Prostate gland (tissue), 2 donors: ENCODE data around the gene KLHL1. TPM values are rescaled to one million over a fixed set of nuclear protein-coding genes. Genes with fewer than 3 reads are reported as not detected.

Experiments
- DNase-seq: peaks from one replicate; pipeline ENCODE4 v3.0.0-alpha.2; 2019; ENCODE audit warnings: low spot score
- H3K27ac ChIP-seq, 2 donors: fragments of 200-600 bp; sonication (generic); 2 replicates each; pipeline ENCODE4 v1.5.1; 2017 to 2019
- H3K27me3 ChIP-seq: fragments of 200-600 bp; sonication (generic); replicated peaks from 2 replicates; pipeline ENCODE4 v1.5.1; 2019; ENCODE audit not compliant: insufficient read depth
- H3K36me3 ChIP-seq, 2 donors: fragments of 200-600 bp; sonication (generic); 1 replicate in 1 of 2; 2 replicates in 1 of 2; pipeline versions ENCODE4 v1.5.1 to v1.8.1; 2017 to 2019
- H3K4me1 ChIP-seq: fragments of 200-600 bp; sonication (generic); replicated peaks from 2 replicates; pipeline ENCODE4 v1.5.1; 2019
- H3K4me3 ChIP-seq, 2 donors: fragments of 200-600 bp; sonication (generic); 2 replicates each; pipeline ENCODE4 v1.5.1; 2017 to 2019
- H3K9me3 ChIP-seq: fragments of 200-600 bp; sonication (generic); 2 replicates; pipeline ENCODE4 v1.5.1; 2017
- CTCF ChIP-seq, 4 experiments: fragments of 200-600 bp in 2 of 4; fragments of 450-650 bp in 2 of 4; sonication (generic) in 2 of 4; IDR thresholded peaks; 1 replicate in 3 of 4; 2 replicates in 1 of 4; pipeline ENCODE4 v1.5.1; 2016 to 2019; ENCODE audit warnings: antibody characterized with exemption in 4 of 4, mild to moderate bottlenecking in 2 of 4, moderate library complexity in 2 of 4
- POLR2A ChIP-seq: fragments of 450-650 bp; IDR thresholded peaks from one replicate; pipeline ENCODE4 v1.6.1; 2016; ENCODE audit warnings: antibody characterized with exemption, mild to moderate bottlenecking
- POLR2AphosphoS5 ChIP-seq: sonication (generic); formaldehyde crosslinking; IDR thresholded peaks from one replicate; pipeline ENCODE4 v1.6.1; 2017; ENCODE audit warnings: antibody characterized with exemption
- WGBS: methylation state at CpG from one replicate; pipeline ENCODE4 v1.1.5; 2018; 5-methylcytosine and 5-hydroxymethylcytosine counted together
- intact Hi-C: fragments of 100-400 bp; cut with DNase I; formaldehyde crosslinking; loops from one replicate; pipeline ENCODE4 v1.14.2; 2022
- total RNA-seq, 2 donors: library from RNA; depleted of rRNA; stranded (reverse); fragments of >200 nt; gene quantifications; one replicate each; pipeline ENCODE4 v1.1.0, GENCODE V29; 2016

Gene KLHL1
- total RNA-seq, 2 donors from 2014 or later: 0.28 TPM; not detected in 1

- DNase-seq: no peak
- no peak for TF ChIP-seq POLR2A
- no peak for TF ChIP-seq POLR2AphosphoS5
- no peak for TF ChIP-seq CTCF (IDR thresholded peaks at IDR 0.05)
- 30% methylated on average over 3 of the region's 3 CpGs for WGBS
- intact Hi-C loops: no loop called here
- H3K27me3 ChIP-seq: no peaks in the 10 kb centered on the region
- H3K27ac ChIP-seq: no peak overlapping the region
- no peaks in the 10 kb centered on the region for H3K4me1 ChIP-seq
- H3K4me3 ChIP-seq: no peak overlapping the region
- no peaks in the 10 kb centered on the region for H3K36me3 ChIP-seq
- no peaks in the 10 kb centered on the region for H3K9me3 ChIP-seq
Observed at GRCh38 chr13:69856331-69856730, 251.9 kb downstream of the KLHL1 start.

- intact Hi-C loops: no loop called here
- WGBS: 85% methylated on average over 2 of the region's 2 CpGs
- no peaks in the 10 kb centered on the region for H3K9me3 ChIP-seq
- DNase-seq: no peak
- H3K4me3 ChIP-seq: no peak overlapping the region
- no peaks in the 10 kb centered on the region for H3K36me3 ChIP-seq
- no peaks in the 10 kb centered on the region for H3K4me1 ChIP-seq
- no peak overlapping the region for H3K27ac ChIP-seq
- no peak for TF ChIP-seq POLR2A
- TF ChIP-seq POLR2AphosphoS5: no peak
- no peak for TF ChIP-seq CTCF (IDR thresholded peaks at IDR 0.05)
- H3K27me3 ChIP-seq: no peaks in the 10 kb centered on the region
Observed at GRCh38 chr13:69828527-69828926, 279.7 kb downstream of the KLHL1 start.

GRCh38 chr13:69820180-69820579, 288.1 kb downstream of the KLHL1 start:
- TF ChIP-seq POLR2A (no peak), POLR2AphosphoS5 (no peak)
- intact Hi-C loops: no loop called here
- Histone ChIP-seq H3K4me1 (no peaks in the 10 kb centered on the region), H3K4me3 (no peak overlapping the region), H3K27me3 (no peaks in the 10 kb centered on the region), H3K36me3 (no peaks in the 10 kb centered on the region), H3K27ac (no peak overlapping the region), H3K9me3 (no peaks in the 10 kb centered on the region)
- WGBS: 42% methylated on average over 6 of the region's 6 CpGs
- DNase-seq: no peak

GRCh38 chr13:69817333-69817869, 290.9 kb downstream of the KLHL1 start:
- Histone ChIP-seq H3K27me3 (no peaks in the 10 kb centered on the region), H3K27ac (no peak overlapping the region), H3K4me3 (no peak overlapping the region), H3K9me3 (no peaks in the 10 kb centered on the region), H3K4me1 (no peaks in the 10 kb centered on the region), H3K36me3 (no peaks in the 10 kb centered on the region)
- no peak for DNase-seq
- intact Hi-C loops: no loop called here
- no peak for TF ChIP-seq POLR2A
- no peak for TF ChIP-seq POLR2AphosphoS5
- no peak for TF ChIP-seq CTCF (IDR thresholded peaks at IDR 0.05)

- no peak for DNase-seq
- Histone ChIP-seq H3K9me3 (no peaks in the 10 kb centered on the region), H3K4me3 (no peak overlapping the region), H3K27ac (no peak overlapping the region), H3K27me3 (no peaks in the 10 kb centered on the region), H3K36me3 (no peaks in the 10 kb centered on the region), H3K4me1 (no peaks in the 10 kb centered on the region)
- intact Hi-C loops: no loop called here
- TF ChIP-seq POLR2A: no peak
- TF ChIP-seq CTCF (IDR thresholded peaks at IDR 0.05): no peak
- TF ChIP-seq POLR2AphosphoS5: no peak
- WGBS: 83% methylated on average over 3 of the region's 3 CpGs
Observed at GRCh38 chr13:69809152-69809551, 299.1 kb downstream of the KLHL1 start.
